K562 (cell line): ENCODE results near the gene KAT7. TPM values are rescaled to one million over a fixed set of nuclear protein-coding genes. Genes with fewer than 3 reads are reported as not detected.

Source experiments
- ATAC-seq: fragments of 200-7000 bp; cut with Tn5 transposase; 3 replicates; pipeline ENCODE4 v1.9.1; 2020; ENCODE audit warnings: moderate library complexity
- BruUV-seq: library from RNA; stranded (reverse); fragments of 400-500 nt; replicated peaks from 2 replicates; lab custom pipeline; 2021; lab: Mats Ljungman, UMichigan
- CTCF ChIA-PET: fragments of 300-600 bp; formaldehyde crosslinking; extraction: SDS; loops from one replicate; lab custom pipeline; 2021; ENCODE audit warnings: low intra/inter-chr PET ratio; lab: Yijun Ruan, JAX
- POLR2A ChIA-PET: fragments of 300-600, 350-650 bp; sonication (Branson Sonifier 250); formaldehyde crosslinking; extraction: SDS; loops from one replicate; lab custom pipeline; 2021; ENCODE audit warnings: antibody characterized with exemption, inconsistent platforms; lab: Yijun Ruan, JAX
- DNase-seq, 4 experiments: peaks; one replicate each; pipeline versions ENCODE4 v3.0.0 to v3.0.0-alpha.2; 2011 to 2018; ENCODE audit warnings: low spot score in 3 of 4, mixed read lengths in 3 of 4; ENCODE audit errors: extremely low read depth in 1 of 4
- FAIRE-seq: peaks from 2 replicates; lab custom pipeline; 2011; peaks lifted over from hg19 to GRCh38; lab: Jason Lieb, UNC
- H2AFZ ChIP-seq: 2 replicates; pipeline ENCODE4 v1.6.0; 2011; ENCODE audit warnings: low read depth, low read length, control low read depth, inconsistent platforms
- H3K27ac ChIP-seq: fragments of 200-600 bp; 3 replicates; pipeline ENCODE4 v1.8.0; 2011; ENCODE audit warnings: low read depth, mild to moderate bottlenecking, control low read depth, inconsistent platforms, low read length, moderate library complexity, mixed read lengths; ENCODE audit errors: extremely low read depth
- H3K27me3 ChIP-seq, 2 experiments: fragments of 300-600 bp in 1 of 2; 2 replicates in 1 of 2; 3 replicates in 1 of 2; pipeline versions ENCODE4 v1.6.0 to v1.8.0; 2011; ENCODE audit warnings: inconsistent platforms in 2 of 2, low read length in 2 of 2, mild to moderate bottlenecking in 1 of 2, mixed read lengths in 1 of 2, moderate library complexity in 1 of 2; ENCODE audit not compliant: control insufficient read depth in 2 of 2, insufficient read depth in 2 of 2
- H3K36me3 ChIP-seq: fragments of 300-600 bp; 3 replicates; pipeline ENCODE4 v1.8.0; 2011; ENCODE audit warnings: mild to moderate bottlenecking, low read length, inconsistent platforms; ENCODE audit not compliant: control insufficient read depth, insufficient read depth
- H3K4me1 ChIP-seq, 2 experiments: fragments of 200-600 bp in 1 of 2; replicated peaks in 1 of 2; 2 replicates in 1 of 2; 3 replicates in 1 of 2; pipeline versions ENCODE4 v1.5.1 to v1.8.0; 2011; ENCODE audit warnings: inconsistent platforms in 2 of 2, low read length in 2 of 2, mild to moderate bottlenecking in 1 of 2, mixed read lengths in 1 of 2, moderate library complexity in 1 of 2; ENCODE audit not compliant: control insufficient read depth in 2 of 2, insufficient read depth in 2 of 2
- H3K4me2 ChIP-seq: 2 replicates; pipeline ENCODE4 v1.6.1; 2011; ENCODE audit warnings: low read length, control low read depth, inconsistent platforms, mixed read lengths; ENCODE audit not compliant: insufficient read depth
- H3K4me3 ChIP-seq: fragments of 200-600 bp; sonication (generic), shearing (Covaris generic); 2 replicates; pipeline ENCODE4 v1.5.1; 2016; ENCODE audit warnings: control low read depth, inconsistent platforms
- H3K79me2 ChIP-seq: fragments of 200-600 bp; 3 replicates; pipeline ENCODE4 v1.8.0; 2011; ENCODE audit warnings: low read length, inconsistent platforms; ENCODE audit not compliant: control insufficient read depth, insufficient read depth
- H3K9ac ChIP-seq, 2 experiments: 2 replicates each; pipeline versions ENCODE4 v1.6.0 to v1.6.1; 2011; ENCODE audit warnings: low read depth in 2 of 2, low read length in 2 of 2, control low read depth in 1 of 2, inconsistent platforms in 1 of 2, mild to moderate bottlenecking in 1 of 2, mixed read lengths in 1 of 2; ENCODE audit not compliant: insufficient read depth in 1 of 2
- H3K9me1 ChIP-seq: one replicate; pipeline ENCODE4 v1.6.0; 2011; ENCODE audit warnings: inconsistent platforms, mild to moderate bottlenecking, low read length, moderate library complexity; ENCODE audit not compliant: control insufficient read depth, insufficient read depth
- H3K9me3 ChIP-seq: replicated peaks from 2 replicates; pipeline ENCODE4 v1.5.1; 2011; ENCODE audit warnings: low read depth, low read length, inconsistent platforms; ENCODE audit not compliant: control insufficient read depth, insufficient read depth
- H4K20me1 ChIP-seq: replicated peaks from 2 replicates; pipeline ENCODE4 v1.6.1; 2011; ENCODE audit warnings: low read length, inconsistent platforms, mixed read lengths; ENCODE audit not compliant: control insufficient read depth, insufficient read depth
- CBX5 ChIP-seq: IDR thresholded peaks from 2 replicates; pipeline ENCODE4 v1.6.1; 2014; ENCODE audit warnings: low read depth, borderline replicate concordance
- SRSF1 ChIP-seq: fragments of 200-400 bp; formaldehyde crosslinking; IDR thresholded peaks from 2 replicates; pipeline ENCODE4 v1.6.1; 2017; ENCODE audit warnings: mild to moderate bottlenecking, low read depth, low read length, moderate library complexity
- YY1 ChIP-seq, 3 experiments: IDR thresholded peaks; 2 replicates each; pipeline ENCODE4 v1.6.1; 2011; ENCODE audit warnings: low read length in 2 of 3, mild to moderate bottlenecking in 2 of 3, moderate library complexity in 2 of 3, borderline replicate concordance in 1 of 3, control low read depth in 1 of 3, low read depth in 1 of 3; ENCODE audit not compliant: insufficient read depth in 3 of 3, insufficient replicate concordance in 2 of 3, control insufficient read depth in 1 of 3, insufficient read length in 1 of 3; ENCODE audit errors: extremely low read depth in 1 of 3
- ZBTB40 ChIP-seq, 2 experiments: fragments of 450-650 bp in 1 of 2; sonication (generic) in 1 of 2; formaldehyde crosslinking in 1 of 2; IDR thresholded peaks; 2 replicates each; pipeline versions ENCODE4 v1.7.1 to v1.9.0; 2016 to 2022; ENCODE audit warnings: inconsistent platforms in 1 of 2, mild to moderate bottlenecking in 1 of 2, missing genetic modification reagents in 1 of 2
- ZNF12 ChIP-seq: sonication (generic); formaldehyde crosslinking; IDR thresholded peaks from 2 replicates; pipeline ENCODE4 v1.4.0; 2020; ENCODE audit warnings: mild to moderate bottlenecking, missing genetic modification reagents
- WGBS: fragments of 100-300 bp; shearing (Covaris generic); methylation state at CpG from one replicate; pipeline ENCODE4 v1.1.6; 2016; ENCODE audit warnings: low coverage, mixed read lengths; ENCODE audit not compliant: insufficient coverage; ENCODE audit errors: missing lambda C conversion rate; 5-methylcytosine and 5-hydroxymethylcytosine counted together
- in situ Hi-C: fragments of 300-500 bp; cut with MboI; formaldehyde crosslinking; loops from 4 replicates; pipeline ENCODE4 v1.15.0; 2018; ENCODE audit warnings: inconsistent platforms, mixed read lengths
- intact Hi-C: fragments of 100-400 bp; cut with micrococcal nuclease; formaldehyde crosslinking; loops from 2 replicates; pipeline ENCODE4 v1.14.2; 2022
- polyA plus RNA-seq, 8 experiments: library from polyadenylated mRNA; depleted of rRNA in 4 of 8; stranded (reverse) in 5 of 8; unstranded in 3 of 8; fragments of >200 nt; fragmentation: Nextera tagmentation in 2 of 8; fragmentation: Illumina TruSeq in 1 of 8; extraction: Ambion mirVana in 2 of 8; extraction: Trizol in 1 of 8; gene quantifications; 2 replicates each; pipeline versions ENCODE4 v1.2.1 to v1.2.3, GENCODE V29; 2011 to 2014; ENCODE audit warnings: inconsistent platforms in 1 of 8, missing spikeins in 1 of 8
- total RNA-seq, 7 experiments: library from RNA; depleted of rRNA in 6 of 7; stranded (reverse); fragments of >200 nt in 6 of 7; fragmentation: Illumina TruSeq in 2 of 7; extraction: Trizol in 2 of 7; gene quantifications; 2 replicates each; pipeline versions ENCODE4 v1.2.1 to v1.2.3, GENCODE V29; 2011 to 2021; ENCODE audit warnings: low replicate concordance in 1 of 7

The KAT7 gene
- total and polyA plus RNA-seq, 9 of the 15 experiments (the other 6 are each of a cell fraction or from before 2014, with no cell fraction given): 10.8 to 57.3 (median 34.8) TPM

DNA sequence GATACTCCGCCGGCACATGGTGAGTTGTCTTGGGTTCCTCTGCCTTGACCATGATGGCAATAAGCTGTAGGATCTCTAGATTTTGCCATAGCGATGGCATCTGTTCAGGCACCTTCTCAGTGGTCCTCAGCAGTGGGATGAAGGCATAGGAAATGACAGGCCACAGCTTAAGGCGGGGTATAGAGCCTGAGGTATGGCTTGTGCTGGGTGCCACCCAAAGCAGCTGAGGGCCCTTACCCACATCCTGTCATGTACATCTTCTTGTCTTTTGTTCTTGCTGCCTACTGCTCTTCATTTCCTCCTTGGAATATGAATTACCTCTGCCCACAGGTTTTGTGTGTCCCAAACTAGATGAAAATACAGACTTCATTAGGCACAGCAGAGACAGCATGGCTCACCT is 29.5 kb downstream of the KAT7 start:
- no peak for FAIRE-seq
- no peak overlapping the region for H3K27ac ChIP-seq
- 0 out of 3 replicates have a peak, but pooled peaks cover 3% of the 10 kb centered on the region for H3K79me2 ChIP-seq
- ChIA-PET POLR2A (interaction anchor here (1.4 kb wide), 1 partner anchor 10 kb away, joined by 7 read pairs; no protein-coding TSS in a partner anchor), CTCF (no interaction called here)
- intact Hi-C loops (no loop called here), in situ Hi-C loops (no loop called here)
- TF ChIP-seq ZNF12: no peak
- H3K4me2 ChIP-seq: no peak overlapping the region
- H2AFZ ChIP-seq: no peak overlapping the region
- ATAC-seq: no peak
- no peaks in the 10 kb centered on the region; the same call in 1 of the 2 replicates for H4K20me1 ChIP-seq
- H3K36me3 ChIP-seq: peaks cover 92% of the 10 kb centered on the region
- no TSS peak for BruUV-seq
- H3K4me3 ChIP-seq: no peak overlapping the region
- no peaks in the 10 kb centered on the region for H3K9me3 ChIP-seq
- H3K4me1 ChIP-seq: peaks cover 0 to 4% of the 10 kb centered on the region in 2 experiments; a peak in 2 of 5 replicates
- no peaks in the 10 kb centered on the region for H3K27me3 ChIP-seq
- H3K9me1 ChIP-seq: no peaks in the 10 kb centered on the region
- 95% methylated on average over 4 of the region's 4 CpGs for WGBS
- no peak for DNase-seq
- H3K9ac ChIP-seq: no peak overlapping the region

DNA sequence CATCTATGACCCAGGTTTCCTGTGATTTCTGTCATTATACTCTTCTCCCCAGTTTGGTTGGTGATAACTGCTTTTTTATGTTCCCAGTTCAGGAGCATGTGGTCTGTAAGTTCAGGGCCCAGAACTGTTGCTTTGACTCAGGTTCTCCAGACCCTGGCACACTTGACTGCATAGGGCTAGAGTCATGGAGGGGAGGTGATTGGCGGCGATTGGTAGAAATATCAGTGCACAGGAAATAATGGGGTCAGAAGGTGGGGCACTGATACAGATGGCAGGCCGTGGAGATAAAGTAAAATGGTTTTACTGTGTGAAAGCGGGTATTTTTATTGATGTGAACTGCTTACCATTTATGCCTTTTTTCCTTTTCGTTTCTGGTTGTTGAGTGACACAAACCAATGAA is 30.7 kb downstream of the KAT7 start:
- H3K36me3 ChIP-seq: peaks cover 92% of the 10 kb centered on the region
- WGBS: 92% methylated on average over 5 of the region's 5 CpGs
- DNase-seq (no peak), ATAC-seq (no peak), FAIRE-seq (no peak)
- no peak overlapping the region for H3K4me2 ChIP-seq
- H2AFZ ChIP-seq: no peak overlapping the region
- H3K4me1 ChIP-seq: peaks cover 0 to 4% of the 10 kb centered on the region in 2 experiments; a peak in 2 of 5 replicates
- BruUV-seq: no TSS peak
- no peak overlapping the region for H3K4me3 ChIP-seq
- no peak overlapping the region for H3K27ac ChIP-seq
- no peaks in the 10 kb centered on the region for H3K9me1 ChIP-seq
- intact Hi-C loops: no loop called here
- ChIA-PET POLR2A (no interaction called here), CTCF (no interaction called here)
- H3K79me2 ChIP-seq: 0 out of 3 replicates have a peak, but pooled peaks cover 3% of the 10 kb centered on the region
- in situ Hi-C loops: no loop called here
- H3K9me3 ChIP-seq: no peaks in the 10 kb centered on the region
- no peaks in the 10 kb centered on the region for H3K27me3 ChIP-seq
- H3K9ac ChIP-seq: no peak overlapping the region
- H4K20me1 ChIP-seq: no peaks in the 10 kb centered on the region; the same call in 1 of the 2 replicates
- no peak for TF ChIP-seq SRSF1
- TF ChIP-seq CBX5: no peak
- no peak for TF ChIP-seq ZBTB40 (IDR thresholded peaks at IDR 0.05)
- no peak for TF ChIP-seq ZBTB40 (CRISPR knock-in tag; IDR thresholded peaks at IDR 0.05)
- TF ChIP-seq YY1 (IDR thresholded peaks at IDR 0.05; ENCODE audit: borderline replicate concordance in 1 of 3, control insufficient read depth in 1 of 3, extremely low read depth in 1 of 3, insufficient read depth in 3 of 3, insufficient read length in 1 of 3, insufficient replicate concordance in 2 of 3, low read depth in 1 of 3, low read length in 2 of 3): no peak
